ENCODE results near the gene ADAMTSL3.
"Not testable (repeated sequence)": the region's sequence is repeated elsewhere in the genome, so short reads cannot be mapped to it uniquely, and the experiment has no call there.

DNA sequence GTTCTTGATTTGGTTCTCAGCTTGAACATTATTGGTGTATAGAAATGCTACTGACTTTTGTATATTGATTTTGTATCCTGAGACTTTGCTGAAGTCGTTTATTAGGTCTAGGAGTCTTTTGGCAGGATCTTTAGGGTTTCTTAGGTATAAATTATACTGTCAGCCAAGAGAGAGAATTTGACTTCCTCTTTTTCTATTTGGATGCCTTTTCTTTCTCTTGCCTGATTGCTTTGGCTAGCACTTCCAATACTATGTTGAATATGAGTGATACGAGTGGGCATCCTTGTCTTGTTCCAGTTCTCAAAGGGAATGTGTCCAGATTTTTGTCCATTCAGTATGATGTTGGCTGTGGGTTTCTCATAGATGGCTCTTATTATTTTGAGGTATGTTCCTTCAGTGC is 409.8 kb downstream of the ADAMTSL3 start:
- TF ChIP-seq, protein P1, sequence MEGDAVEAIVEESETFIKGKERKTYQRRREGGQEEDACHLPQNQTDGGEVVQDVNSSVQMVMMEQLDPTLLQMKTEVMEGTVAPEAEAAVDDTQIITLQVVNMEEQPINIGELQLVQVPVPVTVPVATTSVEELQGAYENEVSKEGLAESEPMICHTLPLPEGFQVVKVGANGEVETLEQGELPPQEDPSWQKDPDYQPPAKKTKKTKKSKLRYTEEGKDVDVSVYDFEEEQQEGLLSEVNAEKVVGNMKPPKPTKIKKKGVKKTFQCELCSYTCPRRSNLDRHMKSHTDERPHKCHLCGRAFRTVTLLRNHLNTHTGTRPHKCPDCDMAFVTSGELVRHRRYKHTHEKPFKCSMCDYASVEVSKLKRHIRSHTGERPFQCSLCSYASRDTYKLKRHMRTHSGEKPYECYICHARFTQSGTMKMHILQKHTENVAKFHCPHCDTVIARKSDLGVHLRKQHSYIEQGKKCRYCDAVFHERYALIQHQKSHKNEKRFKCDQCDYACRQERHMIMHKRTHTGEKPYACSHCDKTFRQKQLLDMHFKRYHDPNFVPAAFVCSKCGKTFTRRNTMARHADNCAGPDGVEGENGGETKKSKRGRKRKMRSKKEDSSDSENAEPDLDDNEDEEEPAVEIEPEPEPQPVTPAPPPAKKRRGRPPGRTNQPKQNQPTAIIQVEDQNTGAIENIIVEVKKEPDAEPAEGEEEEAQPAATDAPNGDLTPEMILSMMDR (conservative IDR thresholded peaks at IDR 0.05 in 1 of 2, IDR thresholded peaks at IDR 0.05 in 1 of 2; ENCODE audit: low read depth in 1 of 2, low read length in 2 of 2): not testable (repeated sequence)
- TF ChIP-seq EZH2 (IDR thresholded peaks at IDR 0.05; ENCODE audit: low read length, missing control alignments): not testable (repeated sequence)
